Bone marrow (tissue), 2 donors: ENCODE data around the gene SRC.

Source experiments
- DNase-seq, 2 donors: peaks; one replicate each; lab custom pipeline; 2025; lab: John Stamatoyannopoulos, UW

SRC gene

GRCh38 chr20:37453836-37454235, 107.9 kb downstream of the SRC start:
- DNase-seq, result no peak

- DNase-seq, result no peak
These were observed 108.9 kb downstream of the SRC start for GRCh38 chr20:37454636-37455385.
